Measurements from ENCODE around the gene TOP3B. TPM values are rescaled to one million over a fixed set of nuclear protein-coding genes. Genes with fewer than 3 reads are reported as not detected.

TOP3B gene
- total and polyA plus RNA-seq, 9 of the 15 experiments (the other 6 are each of a cell fraction or from before 2014, with no cell fraction given): 3.0 to 188 (median 112) TPM

DNA sequence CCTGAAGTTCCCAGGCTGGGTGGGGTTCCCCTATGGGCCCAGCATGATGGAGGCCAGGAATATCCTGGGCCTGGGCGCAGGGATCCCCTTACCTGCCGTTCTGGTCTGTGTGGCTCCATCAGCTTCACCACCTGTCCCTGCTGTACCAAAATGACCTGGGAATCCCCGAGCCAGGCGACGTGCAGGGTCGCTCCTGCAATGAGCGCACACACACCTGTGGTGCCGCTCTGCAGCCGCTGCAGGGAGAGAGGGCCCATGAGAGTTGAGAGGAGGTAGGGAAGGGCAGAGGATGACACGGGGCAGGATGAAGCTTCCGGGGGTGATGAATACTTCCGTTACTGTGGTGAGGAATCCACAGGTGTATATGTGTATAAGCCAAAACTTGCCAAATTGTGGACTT lies 51.5 kb downstream of the TOP3B start:
- Histone ChIP-seq H3K9me3 (replicated peaks; ENCODE audit: control insufficient read depth, insufficient read depth, low read depth, low read length) (no peaks in the 10 kb centered on the region), H4K20me1 (replicated peaks; ENCODE audit: control insufficient read depth, insufficient read depth, low read length) (peaks cover 26% of the 10 kb centered on the region; the same call in 1 of the 2 replicates), H3K4me2 (ENCODE audit: insufficient read depth, low read length) (no peak overlapping the region), H3K4me1 (replicated peaks in 1 of 2; ENCODE audit: control insufficient read depth in 2 of 2, insufficient read depth in 2 of 2, low read length in 2 of 2) (peaks cover 2 to 36% of the 10 kb centered on the region in 2 experiments; a peak in 3 of 5 replicates), H3K9me1 (ENCODE audit: control insufficient read depth, insufficient read depth, low read length) (peaks cover 14% of the 10 kb centered on the region), H3K27me3 (ENCODE audit: control insufficient read depth in 2 of 2, insufficient read depth in 2 of 2, low read length in 2 of 2) (no peaks in the 10 kb centered on the region), H3K36me3 (ENCODE audit: control insufficient read depth, insufficient read depth, low read length) (peaks cover 78% of the 10 kb centered on the region), H3K79me2 (ENCODE audit: control insufficient read depth, insufficient read depth, low read length) (no peaks in the 10 kb centered on the region), H3K4me3 (no peak overlapping the region), H3K9ac (ENCODE audit: insufficient read depth in 1 of 2, low read depth in 2 of 2, low read length in 2 of 2) (peak overlapping the region in 1 of 2 experiments; percentile 62; a peak in 1 of 4 replicates), H3K27ac (ENCODE audit: extremely low read depth, low read depth, low read length) (no peak overlapping the region), H2AFZ (ENCODE audit: low read depth, low read length) (no peak overlapping the region)
- FAIRE-seq (no peak), DNase-seq (ENCODE audit: extremely low read depth in 1 of 4, low spot score in 3 of 4) (no peak), ATAC-seq (no peak)
- intact Hi-C loops (cut with micrococcal nuclease) (no loop called here), in situ Hi-C loops (cut with MboI) (loop anchor here (25.0 kb wide), 3 partner anchors 394 to 794 kb away; partner anchors contain the start of gene HIC2)
- POLR2A ChIA-PET: interaction anchor here (0.6 to 49.7 kb wide), 5 partner anchors 3 to 207 kb away, joined by 3 to 1041 read pairs (median 6); partner anchors contain the start of gene PPM1F
- BruUV-seq (replicated peaks): no TSS peak
- 93% methylated on average over 12 of the region's 12 CpGs for WGBS (ENCODE audit: insufficient coverage, low coverage, missing lambda C conversion rate)
- TF ChIP-seq EP300 (IDR thresholded peaks at IDR 0.05; ENCODE audit: low read length) (0 out of 2 replicates have a peak, but pooled peaks have one; percentile 4), TSC22D4 (tag; IDR thresholded peaks at IDR 0.05) (peak; percentile 85; the same call in 1 of the 2 replicates), MAFK (IDR thresholded peaks at IDR 0.05; ENCODE audit: low read length) (peak; percentile 1; the same call in 1 of the 2 replicates), MEF2D (tag; conservative IDR thresholded peaks at IDR 0.05; ENCODE audit: low read depth) (no peak)
- CTCF ChIA-PET (ENCODE audit: low intra/inter-chr PET ratio): interaction anchor here (1.6 kb wide), 1 partner anchor 218 kb away, joined by 5 read pairs; no protein-coding TSS in a partner anchor

GRCh38 chr22:21929253-21929652 lies 53.3 kb downstream of the TOP3B start:
- POLR2A ChIA-PET: interaction anchor here (1.4 to 49.7 kb wide), 3 partner anchors 4 to 170 kb away, joined by 5 to 1041 read pairs (median 1041); partner anchors contain the start of gene PPM1F

More at GRCh38 chr22:21929253-21929652, 53.3 kb downstream of the TOP3B start:
- FAIRE-seq (no peak), DNase-seq (ENCODE audit: extremely low read depth in 1 of 4, low spot score in 3 of 4) (no peak), ATAC-seq (no peak)
- Histone ChIP-seq H4K20me1 (replicated peaks; ENCODE audit: control insufficient read depth, insufficient read depth, low read length) (peaks cover 26% of the 10 kb centered on the region; the same call in 1 of the 2 replicates), H3K4me2 (ENCODE audit: insufficient read depth, low read length) (no peak overlapping the region), H3K9me3 (replicated peaks; ENCODE audit: control insufficient read depth, insufficient read depth, low read depth, low read length) (no peaks in the 10 kb centered on the region), H2AFZ (ENCODE audit: low read depth, low read length) (no peak overlapping the region), H3K79me2 (ENCODE audit: control insufficient read depth, insufficient read depth, low read length) (no peaks in the 10 kb centered on the region), H3K36me3 (ENCODE audit: control insufficient read depth, insufficient read depth, low read length) (peaks cover 72% of the 10 kb centered on the region), H3K4me1 (replicated peaks in 1 of 2; ENCODE audit: control insufficient read depth in 2 of 2, insufficient read depth in 2 of 2, low read length in 2 of 2) (peaks cover 2 to 39% of the 10 kb centered on the region in 2 experiments; a peak in 3 of 5 replicates), H3K9ac (ENCODE audit: insufficient read depth in 1 of 2, low read depth in 2 of 2, low read length in 2 of 2) (peak overlapping the region in 1 of 2 experiments; percentile 83; a peak in 2 of 4 replicates), H3K27ac (ENCODE audit: extremely low read depth, low read depth, low read length) (no peak overlapping the region), H3K4me3 (no peak overlapping the region), H3K27me3 (ENCODE audit: control insufficient read depth in 2 of 2, insufficient read depth in 2 of 2, low read length in 2 of 2) (no peaks in the 10 kb centered on the region), H3K9me1 (ENCODE audit: control insufficient read depth, insufficient read depth, low read length) (peaks cover 14% of the 10 kb centered on the region)
- in situ Hi-C loops (cut with MboI) (loop anchor here (25.0 kb wide), 3 partner anchors 392 to 792 kb away; partner anchors contain the start of gene HIC2), intact Hi-C loops (cut with micrococcal nuclease) (no loop called here)
- TF ChIP-seq, protein P1, sequence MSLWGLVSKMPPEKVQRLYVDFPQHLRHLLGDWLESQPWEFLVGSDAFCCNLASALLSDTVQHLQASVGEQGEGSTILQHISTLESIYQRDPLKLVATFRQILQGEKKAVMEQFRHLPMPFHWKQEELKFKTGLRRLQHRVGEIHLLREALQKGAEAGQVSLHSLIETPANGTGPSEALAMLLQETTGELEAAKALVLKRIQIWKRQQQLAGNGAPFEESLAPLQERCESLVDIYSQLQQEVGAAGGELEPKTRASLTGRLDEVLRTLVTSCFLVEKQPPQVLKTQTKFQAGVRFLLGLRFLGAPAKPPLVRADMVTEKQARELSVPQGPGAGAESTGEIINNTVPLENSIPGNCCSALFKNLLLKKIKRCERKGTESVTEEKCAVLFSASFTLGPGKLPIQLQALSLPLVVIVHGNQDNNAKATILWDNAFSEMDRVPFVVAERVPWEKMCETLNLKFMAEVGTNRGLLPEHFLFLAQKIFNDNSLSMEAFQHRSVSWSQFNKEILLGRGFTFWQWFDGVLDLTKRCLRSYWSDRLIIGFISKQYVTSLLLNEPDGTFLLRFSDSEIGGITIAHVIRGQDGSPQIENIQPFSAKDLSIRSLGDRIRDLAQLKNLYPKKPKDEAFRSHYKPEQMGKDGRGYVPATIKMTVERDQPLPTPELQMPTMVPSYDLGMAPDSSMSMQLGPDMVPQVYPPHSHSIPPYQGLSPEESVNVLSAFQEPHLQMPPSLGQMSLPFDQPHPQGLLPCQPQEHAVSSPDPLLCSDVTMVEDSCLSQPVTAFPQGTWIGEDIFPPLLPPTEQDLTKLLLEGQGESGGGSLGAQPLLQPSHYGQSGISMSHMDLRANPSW (CRISPR knock-in tag; IDR thresholded peaks at IDR 0.05): 0 out of 2 replicates have a peak, but pooled peaks have one; percentile 62
- no peak for TF ChIP-seq AFF4 (CRISPR knock-in tag; IDR thresholded peaks at IDR 0.05)
- CTCF ChIA-PET (ENCODE audit: low intra/inter-chr PET ratio): interaction anchor here (1.3 kb wide), 1 partner anchor 9 kb away, joined by 3 read pairs; no protein-coding TSS in a partner anchor
- WGBS (ENCODE audit: insufficient coverage, low coverage, missing lambda C conversion rate): 92% methylated on average over 6 of the region's 6 CpGs
- no TSS peak for BruUV-seq (replicated peaks)
